HG02642 (cell line): ENCODE results near the gene SLC26A5.
"Not testable (repeated sequence)": the region's sequence is repeated elsewhere in the genome, so short reads cannot be mapped to it uniquely, and the experiment has no call there.

Source experiments
- ATAC-seq: cut with Tn5 transposase; IDR thresholded peaks from one replicate; pipeline ENCODE4 v1.9.1; 2021; ENCODE audit warnings: mild to moderate bottlenecking; ENCODE audit not compliant: unreplicated experiment, poor library complexity

The SLC26A5 gene

GRCh38 chr7:103405789-103406613 is 40.0 kb downstream of the SLC26A5 start:
- ATAC-seq, result not testable (repeated sequence)

GRCh38 chr7:103399687-103400086 is 46.3 kb downstream of the SLC26A5 start:
- ATAC-seq, result not testable (repeated sequence)

- no peak for ATAC-seq
Observed at GRCh38 chr7:103398483-103399127, 47.4 kb downstream of the SLC26A5 start.

- ATAC-seq, result no peak
Observed at GRCh38 chr7:103396471-103396870, 49.5 kb downstream of the SLC26A5 start.

- no peak for ATAC-seq
Observed at GRCh38 chr7:103395071-103395470, 50.9 kb downstream of the SLC26A5 start.

- ATAC-seq, result no peak
Observed at GRCh38 chr7:103394566-103394965, 51.4 kb downstream of the SLC26A5 start.

- no peak for ATAC-seq
Observed at GRCh38 chr7:103391976-103392375, 54.0 kb downstream of the SLC26A5 start.

- ATAC-seq, result no peak
Observed at GRCh38 chr7:103391150-103391549, 54.9 kb downstream of the SLC26A5 start.

- no peak for ATAC-seq
Observed at GRCh38 chr7:103389263-103389662, 56.7 kb downstream of the SLC26A5 start.

GRCh38 chr7:103388469-103389140 is 57.4 kb downstream of the SLC26A5 start:
- ATAC-seq, result no peak

GRCh38 chr7:103387242-103387641 is 58.8 kb downstream of the SLC26A5 start:
- ATAC-seq, result no peak

GRCh38 chr7:103382032-103382402 is 64.0 kb downstream of the SLC26A5 start:
- no peak for ATAC-seq

GRCh38 chr7:103381280-103382031 is 64.6 kb downstream of the SLC26A5 start:
- no peak for ATAC-seq

GRCh38 chr7:103380395-103381191 is 65.4 kb downstream of the SLC26A5 start:
- ATAC-seq, result no peak

- no peak for ATAC-seq
Observed at GRCh38 chr7:103379270-103379975, 66.6 kb downstream of the SLC26A5 start.

GRCh38 chr7:103373866-103374643 is 72.0 kb downstream of the SLC26A5 start:
- ATAC-seq, result no peak

GRCh38 chr7:103369432-103369831 is 76.6 kb downstream of the SLC26A5 start:
- ATAC-seq, result no peak

- ATAC-seq, result no peak
Observed at GRCh38 chr7:103349805-103350204, 96.2 kb downstream of the SLC26A5 start.
